ACC112 (cell line): Measurements from ENCODE around the gene TBX2.

Experiments used
- H2AFZ ChIP-seq: fragments of 200-600 bp; sonication (generic); one replicate; pipeline ENCODE4 v1.6.0; 2017; ENCODE audit warnings: antibody characterized with exemption, low read length; ENCODE audit not compliant: unreplicated experiment
- H3K27ac ChIP-seq: fragments of 200-600 bp; sonication (generic); 2 replicates; pipeline ENCODE4 v1.5.1; 2014; ENCODE audit warnings: low read depth, mild to moderate bottlenecking, antibody characterized with exemption, low read length, moderate library complexity
- H3K27me3 ChIP-seq: fragments of 200-600 bp; sonication (generic); 2 replicates; pipeline ENCODE4 v1.6.1; 2014; ENCODE audit warnings: mild to moderate bottlenecking, antibody characterized with exemption, low read length, moderate library complexity, mixed read lengths; ENCODE audit not compliant: insufficient read depth
- H3K36me3 ChIP-seq: fragments of 200-600 bp; sonication (generic); 2 replicates; pipeline ENCODE4 v1.6.1; 2016; ENCODE audit warnings: mild to moderate bottlenecking, antibody characterized with exemption, low read length, moderate library complexity, mixed read lengths; ENCODE audit not compliant: insufficient read depth
- H3K4me1 ChIP-seq: fragments of 200-600 bp; sonication (generic); one replicate; pipeline ENCODE4 v1.6.1; 2016; ENCODE audit warnings: low read length, mixed read lengths; ENCODE audit not compliant: insufficient read depth, unreplicated experiment, control insufficient read depth
- H3K4me3 ChIP-seq: fragments of 200-600 bp; sonication (generic); 2 replicates; pipeline ENCODE4 v1.5.1; 2014; ENCODE audit warnings: mild to moderate bottlenecking, low read depth, low read length
- H3K79me2 ChIP-seq: fragments of 200-600 bp; sonication (generic); one replicate; pipeline ENCODE4 v1.6.0; 2016; ENCODE audit warnings: low read length; ENCODE audit not compliant: control insufficient read depth, unreplicated experiment, insufficient read depth

The TBX2 gene

DNA sequence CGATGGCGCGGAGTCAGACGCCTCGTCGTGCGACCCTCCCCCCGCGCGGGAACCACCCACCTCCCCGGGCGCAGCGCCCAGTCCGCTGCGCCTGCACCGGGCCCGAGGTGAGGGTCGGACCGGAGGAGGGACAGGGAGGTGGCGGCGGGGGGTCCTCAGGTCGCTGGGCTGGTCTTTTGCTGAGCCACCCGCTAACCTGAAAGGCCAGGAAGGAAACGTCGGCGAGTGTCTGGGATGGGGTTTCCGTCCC is 4.9 kb downstream of the TBX2 start:
- Histone ChIP-seq H3K4me3 (no peak overlapping the region), H3K36me3 (0 out of 2 replicates have a peak, but pooled peaks cover 13% of the 10 kb centered on the region), H3K4me1 (peaks cover 6% of the 10 kb centered on the region), H3K27me3 (no peaks in the 10 kb centered on the region), H3K27ac (no peak overlapping the region), H2AFZ (no peak overlapping the region), H3K79me2 (peaks cover 44% of the 10 kb centered on the region)

DNA sequence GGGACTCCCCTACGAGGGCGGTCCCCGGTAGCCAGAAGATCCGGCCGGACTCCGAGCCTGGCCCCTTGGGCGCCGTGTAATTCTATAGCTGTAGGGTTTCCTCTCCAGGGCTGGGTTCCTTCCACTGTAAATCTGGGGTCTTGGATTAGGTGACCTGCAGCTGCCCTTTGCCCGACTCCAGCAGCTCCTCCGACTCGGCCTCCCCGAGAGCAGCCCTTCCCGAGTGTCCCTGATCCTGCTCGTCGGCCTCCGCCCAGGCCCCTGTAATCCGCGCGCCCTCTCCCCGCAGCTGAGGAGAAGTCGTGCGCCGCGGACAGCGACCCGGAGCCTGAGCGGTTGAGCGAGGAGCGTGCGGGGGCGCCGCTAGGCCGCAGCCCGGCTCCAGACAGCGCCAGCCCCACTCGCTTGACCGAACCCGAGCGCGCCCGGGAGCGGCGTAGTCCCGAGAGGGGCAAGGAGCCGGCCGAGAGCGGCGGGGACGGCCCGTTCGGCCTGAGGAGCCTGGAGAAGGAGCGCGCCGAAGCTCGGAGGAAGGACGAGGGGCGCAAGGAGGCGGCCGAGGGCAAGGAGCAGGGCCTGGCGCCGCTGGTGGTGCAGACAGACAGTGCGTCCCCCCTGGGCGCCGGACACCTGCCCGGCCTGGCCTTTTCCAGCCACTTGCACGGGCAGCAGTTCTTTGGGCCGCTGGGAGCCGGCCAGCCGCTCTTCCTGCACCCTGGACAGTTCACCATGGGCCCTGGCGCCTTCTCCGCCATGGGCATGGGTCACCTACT is 5.5 kb downstream of the TBX2 start:
- 0 out of 2 replicates have a peak, but pooled peaks cover 13% of the 10 kb centered on the region for H3K36me3 ChIP-seq
- no peaks in the 10 kb centered on the region for H3K27me3 ChIP-seq
- H3K4me3 ChIP-seq = no peak overlapping the region
- no peak overlapping the region for H2AFZ ChIP-seq
- peaks cover 6% of the 10 kb centered on the region for H3K4me1 ChIP-seq
- H3K27ac ChIP-seq = no peak overlapping the region
- peaks cover 44% of the 10 kb centered on the region for H3K79me2 ChIP-seq

DNA sequence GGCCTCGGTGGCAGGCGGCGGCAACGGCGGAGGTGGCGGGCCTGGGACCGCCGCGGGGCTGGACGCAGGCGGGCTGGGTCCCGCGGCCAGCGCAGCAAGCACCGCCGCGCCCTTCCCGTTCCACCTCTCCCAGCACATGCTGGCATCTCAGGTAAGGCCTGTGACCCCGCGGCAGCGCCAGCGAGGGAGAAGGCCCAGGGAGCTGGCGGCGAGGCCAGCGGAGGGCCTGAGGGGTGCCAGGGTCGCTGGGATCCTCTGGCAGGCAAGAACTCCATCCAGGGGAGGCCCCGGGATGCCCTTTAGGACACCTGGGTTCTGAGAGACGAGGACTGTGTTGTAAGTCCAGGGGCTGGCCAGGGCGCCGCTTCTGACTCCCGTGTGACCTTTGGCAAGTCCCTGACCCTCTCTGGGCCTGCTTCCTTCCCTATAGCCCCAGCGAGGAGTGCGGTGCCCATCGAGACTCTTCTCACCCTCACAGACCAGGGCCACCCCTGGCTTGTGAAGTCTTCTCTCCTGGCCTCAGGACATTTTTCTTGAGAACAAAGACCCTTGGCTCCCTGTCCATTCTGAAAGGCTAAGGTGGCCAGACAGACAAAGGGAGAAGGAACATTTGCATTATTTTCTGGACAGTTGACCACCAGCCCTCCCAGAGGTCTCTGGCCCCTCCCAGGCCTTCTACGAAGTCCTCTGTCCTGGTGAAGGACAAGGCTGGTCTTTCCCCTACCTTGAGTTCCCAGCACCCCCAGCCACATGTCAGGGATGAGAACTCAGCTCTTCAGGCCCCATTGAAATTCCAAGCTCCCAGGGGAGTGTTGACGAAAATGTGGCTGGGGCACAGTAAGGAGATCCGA is 6.3 kb downstream of the TBX2 start:
- 0 out of 2 replicates have a peak, but pooled peaks cover 13% of the 10 kb centered on the region for H3K36me3 ChIP-seq
- peaks cover 6% of the 10 kb centered on the region for H3K4me1 ChIP-seq
- H3K79me2 ChIP-seq = peaks cover 36% of the 10 kb centered on the region
- no peaks in the 10 kb centered on the region for H3K27me3 ChIP-seq
- no peak overlapping the region for H3K4me3 ChIP-seq
- H2AFZ ChIP-seq = no peak overlapping the region
- H3K27ac ChIP-seq = no peak overlapping the region

DNA sequence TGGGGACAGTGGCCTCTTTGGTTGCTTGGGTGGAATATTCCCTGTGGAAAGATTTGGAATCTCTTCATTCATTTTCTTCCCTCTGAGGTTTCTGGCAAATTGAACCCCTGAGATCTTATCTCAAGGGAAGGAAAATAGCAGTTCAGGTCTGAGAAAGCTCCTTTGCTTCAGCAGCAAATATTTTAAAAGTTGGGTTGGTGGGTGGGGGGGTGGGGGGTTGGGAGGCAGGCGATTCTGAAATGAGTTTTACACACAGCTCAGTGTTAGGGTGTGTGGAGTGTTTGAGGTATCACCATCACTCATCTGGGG is 6.8 kb downstream of the TBX2 start:
- H3K27ac ChIP-seq = no peak overlapping the region
- no peak overlapping the region for H2AFZ ChIP-seq
- H3K79me2 ChIP-seq = peaks cover 30% of the 10 kb centered on the region
- H3K4me1 ChIP-seq = peaks cover 6% of the 10 kb centered on the region
- H3K27me3 ChIP-seq = no peaks in the 10 kb centered on the region
- H3K36me3 ChIP-seq = 0 out of 2 replicates have a peak, but pooled peaks cover 13% of the 10 kb centered on the region
- H3K4me3 ChIP-seq = no peak overlapping the region

DNA sequence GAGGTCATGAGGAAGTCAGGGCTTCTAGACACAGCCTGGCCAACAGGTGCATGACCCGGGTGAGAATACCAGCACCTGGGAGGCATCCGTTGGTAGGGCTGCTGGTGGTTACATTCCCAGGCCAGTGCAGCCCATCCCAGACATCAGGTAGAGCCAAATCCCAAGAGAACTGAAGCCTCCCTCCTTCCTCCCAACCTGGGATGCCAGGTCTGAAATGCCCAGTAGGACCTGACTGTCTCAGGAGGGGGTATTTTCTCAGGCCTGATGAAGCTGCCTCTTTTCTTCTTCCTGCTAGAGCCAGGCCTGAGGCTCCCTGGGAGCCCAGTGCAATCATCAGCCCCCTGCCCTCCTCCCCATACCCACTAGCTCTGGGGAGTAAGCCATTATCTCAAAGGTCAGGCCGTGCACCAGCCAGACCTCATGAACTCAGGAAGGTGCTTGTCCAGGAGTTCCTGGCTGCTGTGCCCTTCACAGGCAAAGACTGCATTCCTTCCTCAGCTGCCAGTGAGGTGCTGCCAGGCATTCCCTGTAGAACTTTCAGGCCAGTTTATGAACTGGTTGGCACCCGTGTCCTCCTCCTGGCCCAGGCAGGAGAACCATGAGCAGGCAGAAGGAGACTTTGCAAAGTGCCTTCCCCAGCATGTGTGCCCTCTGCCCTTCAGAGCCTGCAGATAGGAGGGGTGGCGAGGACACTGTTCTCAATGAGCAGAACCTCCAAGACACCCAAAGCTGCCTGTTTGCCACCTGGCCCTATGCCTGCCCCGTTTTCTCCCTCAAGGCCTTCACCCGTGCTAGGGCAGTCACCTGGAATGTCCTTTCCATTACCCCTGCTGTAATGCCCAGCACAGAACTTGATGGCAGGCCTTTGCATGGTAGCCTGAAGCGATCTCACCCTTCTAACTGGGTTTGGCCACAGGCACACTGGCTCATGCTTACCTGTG is 7.6 kb downstream of the TBX2 start:
- Histone ChIP-seq H3K27me3 (no peaks in the 10 kb centered on the region), H3K36me3 (0 out of 2 replicates have a peak, but pooled peaks cover 13% of the 10 kb centered on the region), H3K4me1 (no peaks in the 10 kb centered on the region), H3K79me2 (peaks cover 23% of the 10 kb centered on the region), H3K27ac (no peak overlapping the region), H3K4me3 (no peak overlapping the region), H2AFZ (no peak overlapping the region)

DNA sequence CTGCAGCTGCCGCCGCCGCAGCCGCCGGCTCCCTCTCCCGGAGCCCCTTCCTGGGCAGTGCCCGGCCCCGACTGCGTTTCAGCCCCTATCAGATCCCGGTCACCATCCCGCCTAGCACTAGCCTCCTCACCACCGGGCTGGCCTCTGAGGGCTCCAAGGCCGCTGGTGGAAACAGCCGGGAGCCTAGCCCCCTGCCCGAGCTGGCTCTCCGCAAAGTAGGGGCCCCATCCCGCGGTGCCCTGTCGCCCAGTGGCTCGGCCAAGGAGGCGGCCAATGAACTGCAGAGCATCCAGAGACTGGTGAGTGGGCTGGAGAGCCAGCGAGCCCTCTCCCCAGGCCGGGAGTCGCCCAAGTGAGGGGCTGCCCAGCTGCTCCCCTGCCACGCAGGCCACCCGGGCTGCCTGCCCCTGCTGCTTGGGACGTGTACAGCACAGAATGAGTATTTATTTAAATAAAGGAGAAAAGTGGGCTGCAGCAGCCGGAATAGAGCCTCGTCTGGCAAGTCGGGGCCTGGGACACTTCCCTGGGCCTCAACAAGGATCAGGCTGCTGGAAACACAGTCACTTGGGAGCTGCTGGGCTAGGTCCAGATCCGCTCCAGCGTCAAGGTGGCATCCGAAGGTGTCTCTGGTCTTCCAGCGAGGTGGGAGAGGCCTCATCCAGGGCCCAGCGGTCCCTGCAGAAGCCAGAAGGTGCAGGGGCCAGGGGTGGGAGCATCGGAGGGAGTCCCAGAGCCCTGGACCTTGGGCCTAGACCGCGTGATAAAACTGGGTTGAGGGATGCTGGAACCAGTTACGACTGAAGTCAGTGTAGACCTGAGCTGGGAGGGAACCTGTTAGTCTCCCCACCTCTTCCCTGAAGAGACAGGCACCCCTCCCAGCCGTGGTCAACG is 8.8 kb downstream of the TBX2 start:
- H3K79me2 ChIP-seq = peaks cover 12% of the 10 kb centered on the region
- no peak overlapping the region for H3K27ac ChIP-seq
- peak overlapping the region; percentile 81; the same call in 1 of the 2 replicates for H3K4me3 ChIP-seq
- no peak overlapping the region for H2AFZ ChIP-seq
- 0 out of 2 replicates have a peak, but pooled peaks cover 10% of the 10 kb centered on the region for H3K36me3 ChIP-seq
- H3K27me3 ChIP-seq = no peaks in the 10 kb centered on the region
- H3K4me1 ChIP-seq = peaks cover 2% of the 10 kb centered on the region

DNA sequence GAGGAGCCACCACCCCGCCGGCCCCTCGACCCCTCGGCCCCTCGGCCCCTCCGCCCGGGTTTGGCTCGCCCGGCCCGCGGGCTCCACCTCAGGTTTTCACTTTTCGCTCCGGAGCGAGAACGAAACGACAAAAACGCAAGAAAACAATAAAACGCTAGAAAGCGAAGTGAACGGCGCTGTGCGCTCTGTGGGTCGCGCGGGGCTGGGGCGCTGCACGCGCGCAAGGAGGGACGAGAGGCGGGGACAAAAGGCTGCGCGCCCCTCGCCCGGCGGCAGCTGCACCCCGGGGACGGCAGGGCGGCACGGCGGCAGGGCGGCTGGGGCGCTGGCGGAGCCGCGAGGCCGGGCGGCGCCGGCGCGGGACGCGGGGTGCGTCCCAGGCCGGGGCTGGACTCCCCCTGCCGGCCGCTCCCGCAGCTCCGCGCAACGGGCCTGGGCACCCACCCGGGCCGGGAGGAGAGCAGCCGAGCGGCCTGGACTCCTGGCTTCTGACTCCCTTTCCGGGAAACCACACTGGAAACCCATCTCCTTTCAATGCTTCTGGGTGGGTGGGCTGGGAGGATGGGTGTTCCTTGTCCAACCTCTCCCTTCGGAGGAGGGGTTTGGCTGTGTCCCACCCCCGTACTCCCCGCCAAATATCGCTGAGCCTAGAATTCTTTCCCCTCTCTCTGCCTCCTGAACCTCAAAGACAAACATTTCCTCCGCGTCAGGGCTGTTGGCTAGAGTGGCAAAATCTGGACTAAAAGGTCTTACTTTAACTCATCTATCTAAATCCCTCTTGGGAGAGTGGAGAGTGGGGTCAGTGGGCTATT is 9.9 kb downstream of the TBX2 start:
- H3K4me3 ChIP-seq = peak overlapping the region; percentile 81
- H3K4me1 ChIP-seq = peaks cover 9% of the 10 kb centered on the region
- H3K36me3 ChIP-seq = 0 out of 2 replicates have a peak, but pooled peaks cover under 1% of the 10 kb centered on the region
- H3K79me2 ChIP-seq = peaks cover under 1% of the 10 kb centered on the region
- no peaks in the 10 kb centered on the region for H3K27me3 ChIP-seq
- 0 out of 2 replicates have a peak overlapping the region, but pooled peaks have one; percentile 2 for H3K27ac ChIP-seq
- no peak overlapping the region for H2AFZ ChIP-seq

DNA sequence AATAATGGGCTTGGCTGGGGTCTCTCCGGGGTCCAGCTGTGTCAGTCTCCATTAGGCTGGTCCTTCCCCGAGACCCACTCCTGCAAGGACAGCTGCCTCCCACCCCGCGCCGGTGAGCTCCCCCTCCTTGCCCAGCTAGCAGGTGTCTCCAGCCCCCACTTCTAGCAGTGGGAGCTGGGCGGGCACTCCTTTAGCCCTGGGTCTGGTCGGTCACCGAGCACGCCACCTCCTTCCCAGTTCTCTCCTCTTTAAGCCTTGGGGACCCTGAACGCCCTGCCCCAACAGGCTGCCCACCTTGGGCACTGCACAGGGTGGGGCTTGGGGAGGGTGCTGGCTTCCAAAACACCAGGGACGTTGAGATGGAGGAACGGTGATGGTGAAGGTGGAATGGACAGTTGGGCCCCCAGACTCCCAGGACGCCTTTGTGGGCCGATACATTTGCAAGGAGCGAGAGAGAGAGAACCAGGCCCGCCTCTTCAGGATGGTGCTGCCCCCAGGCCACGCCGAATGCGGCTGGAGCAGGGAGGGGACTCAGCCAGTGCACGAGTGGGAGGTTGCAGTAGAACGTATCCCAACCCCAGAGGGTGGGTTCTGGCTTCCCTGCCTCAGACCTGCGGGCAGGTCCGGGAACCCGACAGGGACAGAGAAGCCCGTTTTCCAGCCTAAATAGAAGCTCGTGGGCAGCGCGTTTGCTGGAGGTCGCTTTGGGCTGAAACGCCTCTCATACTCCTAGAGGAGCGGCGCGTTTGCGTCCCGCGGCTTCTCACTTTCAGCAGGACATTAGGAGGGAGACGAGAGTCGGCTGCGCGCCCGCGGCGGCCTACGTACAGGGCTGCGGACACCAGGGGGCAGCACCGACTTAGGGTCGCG is 10.7 kb downstream of the TBX2 start:
- Histone ChIP-seq H3K27ac (0 out of 2 replicates have a peak overlapping the region, but pooled peaks have one; percentile 2), H3K36me3 (no peaks in the 10 kb centered on the region), H3K79me2 (no peaks in the 10 kb centered on the region), H3K27me3 (no peaks in the 10 kb centered on the region), H2AFZ (no peak overlapping the region), H3K4me3 (0 out of 2 replicates have a peak overlapping the region, but pooled peaks have one; percentile 3), H3K4me1 (peaks cover 9% of the 10 kb centered on the region)

DNA sequence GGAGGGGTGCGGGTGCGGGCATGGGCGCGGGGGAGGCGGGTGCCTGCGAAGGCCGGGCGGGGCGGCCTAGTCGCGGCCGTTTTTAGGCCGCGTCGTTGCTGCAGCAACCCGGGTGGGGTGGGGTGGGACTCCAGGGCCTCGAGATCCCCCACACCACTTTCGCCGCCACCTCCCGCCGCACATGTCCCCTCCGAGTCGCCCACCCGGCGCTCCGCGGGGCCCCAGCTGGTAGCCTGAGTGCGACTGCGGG is 11.3 kb downstream of the TBX2 start:
- Histone ChIP-seq H3K36me3 (no peaks in the 10 kb centered on the region), H3K27me3 (no peaks in the 10 kb centered on the region), H3K4me3 (no peak overlapping the region; the same call in 1 of the 2 replicates), H2AFZ (no peak overlapping the region), H3K27ac (no peak overlapping the region), H3K79me2 (no peaks in the 10 kb centered on the region), H3K4me1 (peaks cover 9% of the 10 kb centered on the region)
